PC-9 (cell line): ENCODE measurements around the gene GLP1R.

Source experiments
- CTCF ChIP-seq: fragments of 200-600 bp; sonication (generic); conservative IDR thresholded peaks from 2 replicates; pipeline ENCODE4 v1.6.1; 2017; ENCODE audit warnings: mixed run types, antibody characterized with exemption, mild to moderate bottlenecking, moderate library complexity
- EZH2 ChIP-seq: fragments of 200-600 bp; sonication (generic); IDR thresholded peaks from 2 replicates; pipeline ENCODE4 v1.8.0; 2017; ENCODE audit warnings: antibody characterized with exemption, low read depth

GRCh38 chr6:39008737-39009136 is 39.8 kb upstream of the GLP1R start:
- TF ChIP-seq CTCF (no peak), EZH2 (no peak)
